Activated CD4-positive, alpha-beta T cell treated with anti-CD3 and anti-CD28 coated beads for 4 hours (primary cell): ENCODE data around the gene DENND6A.
A peak's percentile ranks its signal among the peaks of the same experiment; 100 is the strongest.
"Not testable (repeated sequence)": the region's sequence is repeated elsewhere in the genome, so short reads cannot be mapped to it uniquely, and the experiment has no call there.

ENCODE experiments used
- DNase-seq, 2 donors: peaks; one replicate each; pipeline ENCODE4 v3.0.0-alpha.2; 2020

Gene DENND6A

GRCh38 chr3:57627976-57628375, 64.9 kb downstream of the DENND6A start:
- DNase-seq, result no peak

GRCh38 chr3:57624801-57625200, 68.1 kb downstream of the DENND6A start:
- DNase-seq, result no peak

- no peak for DNase-seq
These were observed 70.5 kb downstream of the DENND6A start for GRCh38 chr3:57622362-57622761.

- DNase-seq, result no peak
These were observed 75.1 kb downstream of the DENND6A start for GRCh38 chr3:57617739-57618138.

GRCh38 chr3:57616233-57616632, 76.6 kb downstream of the DENND6A start:
- no peak for DNase-seq

- not testable (repeated sequence) for DNase-seq
These were observed 81.0 kb downstream of the DENND6A start for GRCh38 chr3:57611870-57612269.

- no peak for DNase-seq
These were observed 87.2 kb downstream of the DENND6A start for GRCh38 chr3:57605683-57606082.

GRCh38 chr3:57604971-57605370, 87.9 kb downstream of the DENND6A start:
- no peak for DNase-seq

GRCh38 chr3:57600195-57600594, 92.7 kb downstream of the DENND6A start:
- no peak for DNase-seq

GRCh38 chr3:57598765-57599360, 94.0 kb downstream of the DENND6A start:
- DNase-seq, result no peak

GRCh38 chr3:57597127-57597923, 95.6 kb downstream of the DENND6A start, which contains the start of gene ARF4:
ARF4 (minus strand) TSS chr3:57597344; CDS start chr3:57597140, 204 bp downstream.
- peak; percentile 98 to 99 for DNase-seq

- peak; percentile 35 to 53 for DNase-seq
These were observed 96.3 kb downstream of the DENND6A start for GRCh38 chr3:57596495-57597126.

- no peak for DNase-seq
These were observed 98.3 kb downstream of the DENND6A start for GRCh38 chr3:57594576-57594975.

GRCh38 chr3:57594144-57594543, 98.7 kb downstream of the DENND6A start:
- DNase-seq, result no peak

GRCh38 chr3:57592306-57592705, 100.6 kb downstream of the DENND6A start:
- no peak for DNase-seq

- no peak for DNase-seq
These were observed 105.0 kb downstream of the DENND6A start for GRCh38 chr3:57587905-57588304.

GRCh38 chr3:57586778-57587177, 106.1 kb downstream of the DENND6A start:
- DNase-seq, result no peak

- no peak for DNase-seq
These were observed 109.3 kb downstream of the DENND6A start for GRCh38 chr3:57583544-57583943.

- DNase-seq, result no peak
These were observed 110.3 kb downstream of the DENND6A start for GRCh38 chr3:57582474-57583168.

GRCh38 chr3:57577801-57578200, 115.1 kb downstream of the DENND6A start:
- DNase-seq, result no peak

GRCh38 chr3:57575966-57576626, 116.8 kb downstream of the DENND6A start:
- no peak for DNase-seq
